Stimulated activated CD8-positive, alpha-beta memory T cell treated with anti-CD3 and anti-CD28 coated beads, Interleukin-2, amount 100 ng/mL, for 1 hour (primary cell): Measurements from ENCODE around the gene ZCCHC7.
"Not testable (repeated sequence)": the region's sequence is repeated elsewhere in the genome, so short reads cannot be mapped to it uniquely, and the experiment has no call there.

ENCODE experiments used
- DNase-seq, 2 donors: peaks; one replicate each; pipeline ENCODE4 v3.0.0-alpha.2; 2020; ENCODE audit warnings: low read depth in 2 of 2

ZCCHC7 gene

DNA sequence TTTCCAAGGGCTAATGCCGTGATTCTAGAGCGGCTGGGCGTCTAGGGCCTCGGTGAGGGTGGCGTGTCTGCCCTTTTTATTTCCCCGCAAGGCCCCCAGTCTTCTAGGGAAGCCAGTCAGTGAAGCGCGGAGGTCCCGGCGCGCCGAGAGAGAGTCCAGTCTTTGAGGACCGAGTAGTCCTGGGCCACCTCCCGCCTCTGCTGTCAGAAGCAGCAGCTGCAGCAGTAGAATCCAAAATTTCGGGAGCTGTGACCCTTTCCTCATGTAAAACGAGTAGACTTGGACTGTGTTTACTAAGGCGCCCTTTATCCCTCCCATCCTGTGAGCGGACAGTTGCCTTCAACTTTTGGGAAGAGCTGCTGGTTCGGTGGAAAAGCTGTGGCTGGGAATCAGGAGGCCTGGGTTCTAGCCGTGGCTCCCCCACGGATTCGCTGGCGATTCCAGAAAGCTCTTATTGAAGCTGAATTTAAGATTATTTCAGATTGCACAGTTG is 515 bp downstream of the ZCCHC7 start:
- peak in 1 of 2 donors; percentile 2 for DNase-seq

DNA sequence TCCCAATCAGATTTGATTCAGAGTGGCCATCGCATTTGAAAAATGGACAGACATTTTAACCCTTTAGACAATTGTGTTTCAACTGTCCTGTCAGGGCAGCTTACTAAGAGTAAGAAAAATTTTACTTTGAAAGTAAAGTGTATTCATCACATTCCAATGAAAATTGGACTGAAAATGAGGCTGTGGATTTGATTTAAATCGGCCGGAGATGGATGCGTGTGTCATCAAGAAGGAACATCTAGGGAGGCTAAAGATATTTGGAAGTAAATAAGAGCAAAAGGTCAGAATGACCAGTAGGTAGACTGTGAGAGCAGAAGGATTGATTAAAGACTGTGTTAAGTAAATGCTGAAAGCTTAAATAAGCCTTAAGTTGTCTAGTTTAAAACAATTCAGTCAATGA is 1.5 kb downstream of the ZCCHC7 start:
- DNase-seq = no peak

DNA sequence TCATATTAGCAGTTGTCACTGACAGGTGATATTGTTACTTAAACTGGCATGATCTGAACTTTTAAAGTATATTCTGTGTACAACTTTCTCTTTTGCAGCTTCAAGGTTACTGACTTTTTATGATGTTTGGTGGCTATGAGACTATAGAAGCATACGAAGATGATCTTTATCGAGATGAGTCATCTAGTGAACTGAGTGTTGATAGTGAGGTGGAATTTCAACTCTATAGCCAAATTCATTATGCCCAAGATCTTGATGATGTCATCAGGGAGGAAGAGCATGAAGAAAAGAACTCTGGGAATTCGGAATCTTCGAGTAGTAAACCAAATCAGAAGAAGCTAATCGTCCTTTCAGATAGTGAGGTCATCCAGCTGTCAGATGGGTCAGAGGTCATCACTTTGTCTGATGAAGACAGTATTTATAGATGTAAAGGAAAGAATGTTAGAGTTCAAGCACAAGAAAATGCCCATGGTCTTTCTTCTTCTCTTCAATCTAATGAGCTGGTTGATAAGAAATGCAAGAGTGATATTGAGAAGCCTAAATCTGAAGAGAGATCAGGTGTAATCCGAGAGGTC is 5.9 kb downstream of the ZCCHC7 start:
- no peak for DNase-seq

DNA sequence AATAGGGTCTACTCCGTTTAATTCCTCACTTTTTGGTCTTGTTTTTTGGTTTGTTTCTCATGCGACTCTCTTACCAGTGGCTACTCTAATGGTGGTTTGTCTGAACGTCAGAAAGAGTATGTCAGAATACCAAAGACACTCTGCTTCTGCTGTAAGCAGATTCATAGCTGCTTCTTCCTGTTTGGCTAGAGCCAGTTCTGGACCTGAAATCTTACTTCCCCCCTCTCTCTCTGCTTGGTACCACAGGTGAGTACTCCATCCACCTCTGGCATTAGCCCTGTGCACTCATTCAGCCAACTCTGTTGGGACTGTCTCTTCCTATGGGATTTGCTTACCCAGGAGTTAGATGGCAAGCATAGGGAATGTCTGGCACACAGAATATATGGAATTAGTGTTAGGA is 6.6 kb downstream of the ZCCHC7 start:
- no peak for DNase-seq

DNA sequence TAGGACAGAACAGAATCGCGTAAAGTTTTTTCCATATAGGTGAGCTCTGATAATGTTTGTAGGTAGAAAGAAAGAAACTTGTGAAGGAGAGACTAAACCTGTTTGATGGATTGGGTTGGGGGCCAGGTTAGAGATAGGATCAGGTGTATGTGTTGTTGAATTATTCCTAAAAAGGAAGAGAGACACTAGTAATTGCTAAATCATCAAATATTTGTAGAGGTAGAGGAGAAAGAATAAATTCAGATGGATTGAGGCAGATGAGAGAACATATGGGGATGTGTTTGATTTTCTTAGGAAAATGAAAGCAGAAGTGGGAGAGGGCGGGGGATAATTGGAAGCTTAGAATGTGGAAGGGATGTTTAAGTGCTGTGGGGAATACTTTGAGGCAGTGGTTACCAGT is 7.7 kb downstream of the ZCCHC7 start:
- no peak for DNase-seq

DNA sequence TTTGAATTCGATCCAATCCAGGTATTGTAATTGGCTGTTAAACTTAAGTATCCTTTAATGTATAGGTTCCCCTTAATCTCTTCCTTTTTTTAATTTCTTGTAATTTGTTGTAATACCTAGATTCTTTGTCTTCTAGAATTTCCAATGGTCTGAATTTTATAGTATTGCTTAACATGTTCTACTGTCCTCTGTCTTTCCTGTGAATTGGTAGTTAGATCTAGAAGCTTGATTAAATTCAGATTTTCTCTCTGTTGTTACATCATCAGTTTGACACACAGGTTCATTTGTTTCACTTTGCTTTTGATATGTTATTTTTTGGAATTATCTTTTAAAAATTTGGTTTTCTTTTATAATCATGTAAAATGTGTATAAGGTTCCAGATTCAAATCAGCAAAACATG is 13.8 kb downstream of the ZCCHC7 start:
- no peak for DNase-seq

DNA sequence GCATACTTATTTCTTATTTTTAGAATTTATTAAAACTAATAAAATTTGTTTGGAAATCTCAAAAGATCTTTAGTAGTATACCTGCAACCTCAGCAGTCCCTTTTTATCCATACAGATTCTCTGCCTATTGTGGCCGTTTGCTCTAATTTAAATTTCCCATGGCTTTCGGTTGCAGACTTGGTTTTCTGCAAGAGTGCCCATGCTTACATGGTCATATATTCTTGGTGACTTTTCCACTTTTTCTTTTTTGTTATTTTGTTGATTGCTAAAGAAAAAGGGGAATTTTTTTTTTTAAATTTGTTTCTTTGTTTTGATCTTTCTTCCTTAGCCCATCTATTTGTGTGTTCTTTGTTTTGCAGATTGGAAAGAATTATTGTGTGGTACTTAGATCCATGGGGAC is 20.6 kb downstream of the ZCCHC7 start:
- DNase-seq = no peak

DNA sequence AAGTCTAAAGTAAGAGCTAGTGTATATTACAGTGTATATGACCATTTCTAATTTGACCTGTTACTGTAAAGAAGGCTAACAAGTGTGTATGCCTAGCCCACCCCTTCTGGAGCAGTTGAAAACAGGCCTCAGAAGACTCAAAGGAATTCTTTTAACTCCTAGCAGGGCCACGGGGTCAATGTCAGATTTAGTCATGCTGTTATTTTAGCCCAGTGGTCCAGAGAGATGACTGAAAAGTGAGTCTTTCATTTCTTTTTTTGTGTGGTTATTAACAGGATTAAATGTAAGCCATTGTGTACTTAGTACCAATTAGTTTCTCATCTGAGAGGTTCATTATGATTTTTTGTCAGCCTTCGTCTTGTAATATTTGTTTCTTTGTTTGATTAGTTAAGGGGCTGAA is 24.4 kb downstream of the ZCCHC7 start:
- no peak for DNase-seq

DNA sequence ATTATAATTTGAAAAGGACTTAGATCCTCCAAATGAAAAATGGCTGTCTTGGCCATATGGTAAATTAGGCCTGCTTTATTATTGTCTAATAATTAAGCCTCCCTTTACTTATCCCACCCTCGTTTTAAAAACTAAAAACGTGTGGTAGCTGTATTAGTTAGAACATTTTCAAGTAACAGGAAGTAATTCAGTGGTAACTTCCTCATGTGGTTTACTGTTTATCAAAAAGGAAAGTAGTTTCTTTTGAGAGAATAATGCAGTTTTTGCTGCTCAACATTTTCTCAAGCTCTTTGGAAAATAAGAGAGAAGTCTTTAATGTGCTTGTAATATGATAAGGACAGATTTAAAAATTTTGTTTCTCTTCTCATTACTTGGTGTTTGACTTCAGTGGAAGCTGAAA is 26.0 kb downstream of the ZCCHC7 start:
- DNase-seq = no peak

DNA sequence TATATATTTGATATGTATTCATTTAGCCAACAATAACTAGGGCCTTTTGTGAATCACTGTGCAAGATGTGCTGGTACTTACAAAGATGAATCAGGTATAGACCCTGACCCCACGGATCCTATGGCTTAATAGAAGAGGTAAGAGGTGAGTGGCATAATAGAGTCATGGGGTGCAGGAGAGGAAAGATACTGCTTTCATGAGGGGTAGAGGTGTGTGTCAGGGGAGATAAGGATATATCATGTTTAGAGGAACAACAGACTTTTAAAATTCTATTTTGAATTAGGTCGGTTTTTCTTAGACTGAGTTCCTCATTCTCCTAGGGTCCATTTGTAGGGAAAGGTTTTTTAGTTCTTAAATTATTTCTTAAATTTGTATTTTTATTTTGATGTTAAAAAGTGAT is 27.8 kb downstream of the ZCCHC7 start:
- DNase-seq = no peak

DNA sequence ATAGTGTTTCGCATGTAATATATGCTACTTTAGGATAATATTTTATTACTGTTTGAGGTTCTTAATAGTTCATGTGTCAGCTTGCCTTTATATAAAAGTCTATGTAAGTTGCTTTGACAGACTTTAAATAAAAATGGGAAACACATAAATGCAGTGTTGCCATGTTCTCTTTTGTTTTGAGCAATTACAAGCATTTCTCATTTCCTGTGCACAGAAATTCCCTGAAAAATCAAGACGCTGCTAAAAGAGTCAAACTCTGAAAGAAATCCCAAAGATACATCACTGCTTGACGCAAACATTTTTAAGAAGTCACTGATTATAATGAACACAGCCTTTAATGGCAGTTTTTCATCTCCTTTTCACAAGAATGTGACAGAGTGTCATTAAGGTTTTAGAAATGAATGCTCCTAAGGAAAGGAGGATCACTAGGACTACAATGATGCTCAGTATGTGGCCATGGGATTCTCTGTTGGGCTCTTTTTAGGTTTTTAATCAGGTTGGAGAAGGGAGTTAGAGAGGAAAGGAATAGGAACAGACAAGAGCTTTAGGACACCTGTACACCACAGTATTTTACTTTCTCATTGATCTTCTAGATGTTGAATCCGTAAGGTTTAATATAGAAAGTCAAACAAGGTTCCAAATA is 29.4 kb downstream of the ZCCHC7 start:
- no peak for DNase-seq

DNA sequence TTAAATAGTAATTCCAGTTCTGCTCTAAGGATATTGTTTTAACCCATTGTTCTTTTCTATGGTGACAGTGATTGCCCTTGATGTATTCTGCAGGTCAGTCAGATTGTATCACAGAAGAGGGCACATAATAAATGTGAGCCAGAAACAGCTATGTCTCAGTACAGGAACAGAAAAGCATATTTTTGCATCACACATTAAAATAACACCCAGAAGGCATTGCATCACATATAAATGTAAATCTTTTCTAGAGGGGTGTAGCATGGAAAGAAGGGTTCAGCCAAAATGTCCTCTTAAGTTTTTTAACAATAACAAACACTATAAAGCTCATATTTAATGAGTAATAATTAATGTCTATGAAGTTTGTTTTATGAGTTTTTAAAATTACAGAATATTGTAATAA is 30.0 kb downstream of the ZCCHC7 start:
- DNase-seq = no peak

DNA sequence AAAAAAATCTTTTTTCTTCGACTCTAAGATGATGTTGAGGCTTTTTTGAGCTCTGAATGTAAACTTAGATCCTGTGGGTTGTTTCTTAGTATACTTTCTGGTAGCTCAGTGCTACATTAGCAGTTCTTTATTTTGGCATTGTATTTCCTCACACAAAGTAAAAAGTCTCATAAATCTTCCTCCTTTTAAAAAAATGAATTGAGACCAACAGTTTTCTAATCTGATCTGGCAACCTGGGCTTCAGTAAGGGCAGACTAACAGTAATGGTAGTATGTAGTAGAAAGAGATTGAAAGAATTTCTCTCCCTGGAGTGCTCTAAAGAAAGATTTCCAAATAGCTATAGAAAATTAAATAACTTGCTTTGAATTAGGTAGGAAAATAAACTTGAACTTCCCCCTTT is 31.4 kb downstream of the ZCCHC7 start:
- DNase-seq = no peak

DNA sequence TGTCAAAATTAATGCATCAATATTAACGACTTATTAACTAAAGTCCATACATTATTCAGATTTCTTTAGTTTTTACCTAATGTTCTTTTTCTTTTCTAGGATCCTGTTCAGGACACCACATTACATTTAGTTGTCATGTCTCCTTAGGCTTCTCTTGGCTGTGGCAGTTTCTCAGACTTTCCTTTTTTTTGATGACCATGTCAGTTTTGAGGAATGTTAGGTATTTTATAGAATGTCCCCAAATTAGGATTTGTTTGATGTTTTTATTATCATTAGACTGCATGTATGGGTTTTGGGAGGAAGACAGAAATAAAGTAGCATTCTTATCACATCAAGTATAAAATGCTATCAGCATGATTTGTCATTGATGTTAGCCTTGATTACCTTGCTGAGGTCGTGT is 32.0 kb downstream of the ZCCHC7 start:
- no peak for DNase-seq

DNA sequence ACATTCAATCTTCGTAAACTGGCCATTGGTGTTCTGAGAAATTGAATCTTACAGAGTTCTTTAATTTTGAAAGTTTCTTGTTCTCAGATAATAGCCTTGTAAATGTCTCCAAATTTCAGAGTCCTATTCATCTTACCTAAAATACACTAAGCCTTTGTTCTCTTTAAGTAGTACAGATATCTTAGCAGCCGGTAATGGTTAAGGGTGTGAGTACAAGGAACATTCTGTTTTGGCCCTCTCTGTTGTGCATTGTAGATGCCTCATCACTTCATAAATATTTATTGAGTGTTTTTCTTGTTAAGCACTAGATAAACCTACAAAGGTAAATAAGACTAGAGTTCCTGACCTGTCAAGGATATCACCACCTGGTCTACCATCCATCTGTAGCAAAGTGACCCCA is 35.2 kb downstream of the ZCCHC7 start:
- no peak for DNase-seq

DNA sequence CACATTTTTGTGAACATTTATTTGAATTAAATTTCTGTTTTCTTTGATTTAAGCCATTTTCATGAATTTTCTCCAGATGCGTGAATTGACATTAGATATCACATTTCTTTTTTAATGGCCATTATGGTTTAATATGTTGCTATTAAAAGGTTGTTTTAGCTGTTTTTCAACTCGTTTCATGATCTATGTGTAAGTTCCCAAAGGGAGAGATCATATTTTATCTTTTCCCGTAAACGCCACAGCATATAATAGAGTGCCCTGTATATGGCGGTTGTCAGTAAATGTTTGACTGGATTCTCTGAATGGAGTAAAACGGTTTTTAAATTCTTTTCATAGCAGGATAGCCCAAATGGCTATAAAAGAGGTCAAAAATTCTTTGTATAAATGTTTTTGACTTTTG is 35.8 kb downstream of the ZCCHC7 start:
- no peak for DNase-seq

DNA sequence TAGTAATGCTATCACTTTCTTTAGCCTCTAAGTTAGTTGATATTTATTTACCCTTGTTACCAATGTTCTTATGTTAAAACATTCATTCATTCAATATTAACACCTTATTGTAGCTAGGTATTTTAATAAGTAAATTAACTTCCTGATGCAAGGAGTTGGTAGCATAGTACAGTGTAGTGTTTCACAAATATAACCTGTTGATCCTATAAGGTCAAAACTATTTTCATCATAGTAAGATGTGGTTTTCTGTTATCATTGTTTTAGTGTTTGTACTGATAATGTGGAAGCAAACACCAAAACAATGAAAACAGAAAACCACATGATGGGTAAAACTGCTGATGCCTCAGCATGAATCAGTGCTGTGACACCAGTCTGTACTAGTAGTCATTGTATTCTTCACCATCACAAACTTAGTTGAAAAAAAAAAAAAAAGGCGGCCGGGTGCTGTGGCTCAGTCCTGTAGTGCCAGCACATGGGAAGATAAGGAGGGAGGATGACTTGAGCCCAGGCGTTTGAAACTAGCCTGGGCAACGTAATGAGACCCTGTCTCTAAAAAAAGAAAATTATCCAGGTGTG is 36.5 kb downstream of the ZCCHC7 start:
- no peak for DNase-seq

DNA sequence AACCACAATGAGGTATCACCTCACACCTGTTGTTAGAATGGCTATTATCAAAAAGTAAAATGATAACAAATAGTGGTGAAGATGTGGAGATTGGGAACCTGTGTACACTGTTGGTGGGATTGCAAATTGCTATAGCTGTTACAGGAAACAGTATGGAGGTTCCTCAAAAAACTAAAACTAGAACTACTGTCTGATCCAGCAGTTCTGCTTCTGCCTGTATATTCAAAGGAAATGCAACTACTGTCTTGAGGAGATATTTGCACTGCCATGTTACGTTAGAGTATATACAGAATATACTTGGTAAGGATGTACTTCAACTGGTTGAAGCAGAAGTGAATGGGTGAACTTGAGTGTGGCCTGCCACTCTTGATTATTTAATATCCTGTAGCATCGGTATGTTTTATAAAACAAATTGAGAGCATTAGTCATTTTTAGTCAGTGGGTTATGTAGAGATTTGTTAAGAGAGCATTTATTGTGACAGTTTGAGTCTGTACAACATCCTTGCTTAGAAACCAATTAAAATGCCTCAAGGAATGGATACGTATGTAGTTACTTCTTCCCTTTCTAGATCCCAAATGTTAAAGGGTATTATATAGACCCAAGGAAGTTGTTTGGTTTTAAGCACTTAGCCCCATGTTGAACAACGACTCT is 37.5 kb downstream of the ZCCHC7 start:
- DNase-seq = no peak

DNA sequence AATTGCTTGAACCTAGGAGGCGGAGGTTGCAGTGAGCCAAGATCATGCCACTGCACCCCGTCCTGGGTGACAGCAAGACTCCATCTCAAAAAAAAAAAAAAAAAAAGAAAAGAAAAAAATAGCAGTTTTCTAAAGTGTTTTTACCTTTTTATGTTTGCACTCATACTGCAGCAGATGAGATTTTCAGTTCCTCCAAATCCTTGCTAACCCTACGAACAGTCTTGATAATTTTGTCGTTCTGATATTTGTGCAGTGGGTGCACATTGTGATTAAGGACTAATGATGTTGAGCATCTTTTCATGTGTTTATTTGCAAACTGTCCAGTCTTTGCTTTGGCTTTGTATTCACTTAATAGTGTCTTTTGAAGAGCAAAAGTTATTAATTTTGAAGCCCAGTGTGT is 42.9 kb downstream of the ZCCHC7 start:
- DNase-seq = no peak

DNA sequence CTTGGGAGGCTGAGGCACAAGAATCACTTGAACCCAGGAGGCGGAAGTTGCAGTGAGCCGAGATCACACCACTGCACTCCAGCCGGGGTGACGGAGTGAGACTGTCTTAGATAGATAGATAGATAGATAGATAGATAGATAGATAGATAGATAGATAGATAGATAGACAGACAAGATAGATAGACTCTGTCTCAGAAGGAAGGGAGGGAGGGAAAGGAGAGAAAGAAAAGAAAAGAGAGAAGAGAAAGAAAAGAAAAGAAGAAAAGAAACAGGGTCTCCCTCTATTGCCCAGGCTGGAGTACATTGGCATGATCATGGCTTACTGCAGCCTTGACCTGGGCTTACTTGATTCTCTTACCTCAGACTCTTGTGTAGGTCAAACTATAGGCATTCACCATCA is 44.0 kb downstream of the ZCCHC7 start:
- not testable (repeated sequence) for DNase-seq

DNA sequence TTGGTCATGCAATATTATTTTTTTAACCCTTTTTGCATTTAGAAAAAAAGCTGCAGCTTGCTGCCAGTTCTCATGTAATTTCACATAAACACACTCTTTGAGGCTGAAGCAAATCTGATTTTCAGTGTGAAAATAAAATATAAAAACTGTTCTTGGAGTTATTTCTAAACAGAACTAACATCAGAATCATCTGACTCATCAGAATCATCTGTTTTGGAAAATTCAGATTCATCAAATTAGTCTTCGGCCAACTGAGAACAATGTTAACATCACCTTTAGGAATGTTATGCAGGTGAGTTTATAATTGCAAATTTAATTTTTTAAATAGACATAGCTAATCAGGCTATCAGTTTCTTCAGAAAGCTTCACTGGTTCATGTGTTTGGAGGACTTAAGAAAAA is 45.3 kb downstream of the ZCCHC7 start:
- DNase-seq = no peak

DNA sequence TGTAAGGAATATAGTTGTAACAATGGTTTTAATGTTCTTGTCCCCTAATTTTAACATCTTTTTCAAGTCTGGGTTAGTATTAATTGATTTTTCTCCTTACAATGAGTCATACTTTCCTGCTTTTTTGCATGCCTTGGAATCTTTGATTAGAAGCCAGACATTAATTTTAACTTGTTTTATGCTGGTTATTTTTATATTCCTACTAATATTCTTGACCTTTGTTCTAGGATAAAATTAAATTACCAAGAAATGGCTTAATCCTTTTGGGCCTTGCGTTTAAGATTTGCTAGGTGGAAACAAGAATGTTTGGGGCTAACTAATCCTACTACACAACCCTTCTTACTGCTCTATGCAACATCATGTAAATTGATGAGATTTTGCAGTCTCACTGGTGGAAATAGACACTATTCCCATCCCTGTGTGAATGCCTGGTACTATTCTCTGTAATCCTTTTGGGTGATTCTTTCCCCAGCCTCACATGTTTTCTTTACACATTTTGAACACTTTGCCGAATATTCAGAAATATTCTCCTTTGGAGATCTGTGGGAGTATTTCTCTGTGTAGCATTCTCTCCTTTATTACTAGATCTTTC is 47.2 kb downstream of the ZCCHC7 start:
- no peak for DNase-seq

DNA sequence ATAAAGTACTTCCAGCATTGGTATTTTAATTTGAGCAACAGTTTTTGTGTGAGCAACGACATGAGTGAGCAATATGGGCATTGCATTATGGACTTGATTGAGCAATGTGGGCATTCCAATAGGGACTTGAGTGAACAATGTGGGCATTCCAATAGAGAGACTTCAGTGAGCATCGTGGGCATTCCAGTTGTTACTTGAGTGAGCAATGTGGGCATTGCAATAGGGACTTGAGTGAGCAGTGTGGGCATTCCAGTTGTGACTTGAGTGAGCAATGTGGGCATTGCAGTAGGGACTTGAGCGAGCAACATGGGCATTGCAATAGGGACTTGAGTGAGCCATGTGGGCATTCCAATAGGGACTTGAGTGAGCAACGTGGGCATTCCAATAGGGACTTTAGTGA is 52.2 kb downstream of the ZCCHC7 start:
- no peak for DNase-seq
